ENCODE data around the gene GRIK2.

- TF ChIP-seq CTCF (IDR thresholded peaks at IDR 0.05): no peak
- no peak for TF ChIP-seq POLR2A (IDR thresholded peaks at IDR 0.05)
Measured at GRCh38 chr6:101800598-101800997, 407.1 kb downstream of the GRIK2 start.
